GM23248 (cell line): ENCODE measurements around the gene SELENOK.

Experiments
- EZH2 ChIP-seq: fragments of 200-600 bp; sonication (generic); IDR thresholded peaks from 2 replicates; pipeline ENCODE4 v1.6.1; 2018; ENCODE audit warnings: antibody characterized with exemption, mild to moderate bottlenecking; ENCODE audit not compliant: insufficient read depth, poor library complexity, severe bottlenecking
- EZH2phosphoT487 ChIP-seq: fragments of 200-600 bp; sonication (generic); IDR thresholded peaks from 2 replicates; pipeline ENCODE4 v1.6.1; 2018; ENCODE audit warnings: antibody characterized with exemption, moderate library complexity, mild to moderate bottlenecking, low read depth; ENCODE audit not compliant: insufficient read depth

- no peak for TF ChIP-seq EZH2
- TF ChIP-seq EZH2phosphoT487: no peak
These were observed 40.8 kb downstream of the SELENOK start for GRCh38 chr3:53850895-53851294.
